RWPE1 (cell line): ENCODE data around the gene GPX2.

Experiments
- CTCF ChIA-PET: fragments of 350-600 bp; sonication (Branson Sonifier 250); formaldehyde crosslinking; extraction: SDS; loops from one replicate; lab custom pipeline; 2021; lab: Yijun Ruan, JAX
- POLR2A ChIA-PET: fragments of 400-600 bp; formaldehyde crosslinking; extraction: SDS; loops from one replicate; lab custom pipeline; 2020; ENCODE audit warnings: antibody characterized with exemption; ENCODE audit not compliant: low non-redundant PET; lab: Yijun Ruan, JAX
- DNase-seq: peaks from one replicate; pipeline ENCODE4 v3.0.0; 2012; ENCODE audit warnings: low spot score
- H3K27ac ChIP-seq: fragments of 450-650 bp; 2 replicates; pipeline ENCODE4 v1.5.1; 2017
- TF ChIP-seq, protein P1 (sequence below): fragments of 450-650 bp; conservative IDR thresholded peaks from 2 replicates; pipeline ENCODE4 v1.5.1; 2017; ENCODE audit warnings: low read depth, mild to moderate bottlenecking

Gene GPX2

DNA sequence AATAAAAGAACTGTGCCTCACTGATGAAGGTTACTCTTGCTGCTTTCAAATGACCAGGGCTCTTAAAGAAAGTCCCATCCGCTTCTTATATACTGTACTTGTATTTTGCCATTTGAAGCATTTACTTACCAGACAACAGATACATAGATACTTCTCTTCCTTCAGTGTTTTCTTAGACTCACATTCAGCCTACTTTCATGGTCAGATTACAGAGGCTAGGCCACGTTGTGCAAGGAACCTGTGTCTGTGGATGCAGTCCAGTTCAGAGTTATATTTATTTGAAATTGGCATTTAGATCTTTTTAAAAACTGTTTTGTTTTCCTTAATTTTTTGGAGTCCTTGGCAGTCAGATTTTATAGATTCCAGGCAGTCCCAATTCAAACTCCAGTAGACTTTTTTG lies 22.1 kb downstream of the GPX2 start:
- TF ChIP-seq, protein P1, sequence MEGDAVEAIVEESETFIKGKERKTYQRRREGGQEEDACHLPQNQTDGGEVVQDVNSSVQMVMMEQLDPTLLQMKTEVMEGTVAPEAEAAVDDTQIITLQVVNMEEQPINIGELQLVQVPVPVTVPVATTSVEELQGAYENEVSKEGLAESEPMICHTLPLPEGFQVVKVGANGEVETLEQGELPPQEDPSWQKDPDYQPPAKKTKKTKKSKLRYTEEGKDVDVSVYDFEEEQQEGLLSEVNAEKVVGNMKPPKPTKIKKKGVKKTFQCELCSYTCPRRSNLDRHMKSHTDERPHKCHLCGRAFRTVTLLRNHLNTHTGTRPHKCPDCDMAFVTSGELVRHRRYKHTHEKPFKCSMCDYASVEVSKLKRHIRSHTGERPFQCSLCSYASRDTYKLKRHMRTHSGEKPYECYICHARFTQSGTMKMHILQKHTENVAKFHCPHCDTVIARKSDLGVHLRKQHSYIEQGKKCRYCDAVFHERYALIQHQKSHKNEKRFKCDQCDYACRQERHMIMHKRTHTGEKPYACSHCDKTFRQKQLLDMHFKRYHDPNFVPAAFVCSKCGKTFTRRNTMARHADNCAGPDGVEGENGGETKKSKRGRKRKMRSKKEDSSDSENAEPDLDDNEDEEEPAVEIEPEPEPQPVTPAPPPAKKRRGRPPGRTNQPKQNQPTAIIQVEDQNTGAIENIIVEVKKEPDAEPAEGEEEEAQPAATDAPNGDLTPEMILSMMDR = no peak
- ChIA-PET CTCF (interaction anchor here (1.0 kb wide), 1 partner anchor 10 kb away, joined by 3 read pairs; no protein-coding TSS in a partner anchor), POLR2A (no interaction called here)
- no peak overlapping the region for H3K27ac ChIP-seq
- no peak for DNase-seq

DNA sequence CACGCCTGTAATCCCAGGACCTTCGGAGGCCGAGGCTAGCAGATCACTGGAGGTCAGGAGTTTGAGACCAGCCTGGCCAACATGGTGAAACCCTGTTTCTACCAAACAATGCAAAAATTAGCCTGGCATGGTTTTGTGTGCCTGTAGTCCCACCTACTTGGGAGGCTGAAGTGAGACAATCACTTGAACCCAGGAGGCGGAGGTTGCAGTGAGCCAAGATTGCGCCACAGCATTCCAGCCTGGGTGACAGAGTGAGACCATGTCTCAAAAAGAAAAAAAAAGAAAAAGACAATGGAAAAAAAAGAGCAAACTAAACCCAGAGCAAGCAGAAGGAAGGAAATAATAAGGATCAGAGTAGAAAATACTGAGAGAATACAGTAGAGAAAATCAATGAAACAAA lies 22.9 kb downstream of the GPX2 start:
- TF ChIP-seq, protein P1 = no peak
- H3K27ac ChIP-seq = no peak overlapping the region
- ChIA-PET POLR2A (no interaction called here), CTCF (interaction anchor here (1.0 kb wide), 1 partner anchor 9 kb away, joined by 3 read pairs; no protein-coding TSS in a partner anchor)
- no peak for DNase-seq

DNA sequence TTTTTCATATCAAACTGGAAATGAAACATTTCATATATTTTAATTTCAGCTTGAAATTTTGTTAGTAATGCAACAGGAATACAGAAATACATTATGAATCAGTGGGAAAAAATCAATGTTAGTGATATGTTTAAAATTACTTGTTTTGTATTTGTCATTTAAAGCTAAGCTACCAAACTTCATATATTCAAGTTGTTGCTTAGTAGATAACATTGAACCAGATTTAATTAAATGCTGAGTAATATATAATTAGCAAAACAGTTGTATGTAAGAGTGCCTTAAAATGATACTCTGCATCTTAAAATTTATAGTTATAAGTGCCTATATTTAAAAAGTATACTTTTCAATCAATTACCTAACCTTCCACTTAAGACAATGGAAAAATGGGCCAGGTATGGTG lies 23.3 kb downstream of the GPX2 start:
- CTCF ChIA-PET = interaction anchor here (0.7 to 1.0 kb wide), 2 partner anchors 8 to 187 kb away, joined by 3 read pairs; no protein-coding TSS in a partner anchor
- H3K27ac ChIP-seq = no peak overlapping the region
- POLR2A ChIA-PET = interaction anchor here (0.6 kb wide), 1 partner anchor 601 kb away, joined by 4 read pairs; no protein-coding TSS in a partner anchor
- DNase-seq = no peak
- TF ChIP-seq, protein P1 = no peak

DNA sequence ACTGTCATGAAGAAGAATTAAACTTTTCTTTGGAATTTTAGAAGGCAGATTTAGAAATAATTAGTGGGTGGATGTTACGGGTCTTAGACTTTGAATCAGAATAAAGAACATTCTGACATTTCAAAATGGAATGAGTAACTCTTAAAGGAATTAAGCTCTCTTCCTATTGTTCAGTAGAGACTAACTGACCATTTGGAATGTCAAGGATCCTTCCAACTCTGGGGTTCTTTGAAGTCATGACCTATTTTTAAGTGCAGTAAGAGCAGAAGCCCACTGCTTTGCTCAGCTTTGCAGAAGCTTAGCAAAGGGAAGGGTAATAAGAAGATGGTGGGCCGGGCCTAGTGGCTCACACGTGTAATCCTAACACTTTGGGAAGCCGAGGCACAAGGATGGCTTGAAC lies 24.3 kb downstream of the GPX2 start:
- H3K27ac ChIP-seq = no peak overlapping the region
- POLR2A ChIA-PET = no interaction called here
- TF ChIP-seq, protein P1 = no peak
- CTCF ChIA-PET = no interaction called here
- DNase-seq = no peak

DNA sequence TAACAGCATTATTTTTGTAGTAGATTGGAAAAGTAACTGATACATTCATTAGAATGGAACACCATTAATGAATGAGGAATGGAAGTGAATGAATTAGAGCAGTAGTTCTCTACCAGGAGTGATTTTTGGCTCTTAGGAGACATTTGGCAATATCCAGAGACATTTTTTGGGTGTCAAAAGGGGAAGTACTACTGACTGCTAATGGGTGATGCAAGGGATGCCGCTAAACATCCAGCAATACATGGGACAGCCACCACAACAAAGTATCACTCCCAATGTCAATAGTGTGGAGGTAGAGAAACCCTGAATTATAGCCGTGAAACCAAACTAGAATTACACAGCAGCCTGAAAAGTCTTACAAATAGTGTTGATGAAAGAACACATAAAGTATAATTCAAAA lies 26.7 kb downstream of the GPX2 start:
- ChIA-PET CTCF (interaction anchor here (0.5 kb wide), 1 partner anchor 56 kb away, joined by 3 read pairs; no protein-coding TSS in a partner anchor), POLR2A (no interaction called here)
- no peak for DNase-seq

DNA sequence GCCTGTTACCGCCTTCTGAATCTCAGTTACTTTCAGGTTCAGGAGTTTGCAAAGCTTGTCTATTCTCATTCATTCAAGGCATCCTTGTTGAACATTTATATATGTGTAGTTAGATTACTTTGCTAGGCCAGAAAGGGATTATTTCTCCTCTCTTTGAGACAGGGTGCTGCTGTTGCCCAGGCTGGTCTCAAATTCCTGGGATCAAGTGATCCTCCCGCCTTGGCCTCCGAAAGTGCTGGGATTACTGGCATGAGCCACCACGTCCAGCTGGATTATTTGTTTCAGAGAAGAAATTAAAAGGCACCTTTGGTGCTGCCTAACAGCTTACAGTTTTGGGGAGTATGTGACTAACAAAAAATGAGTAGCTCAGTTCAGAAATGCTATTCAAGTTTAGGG lies 27.5 kb downstream of the GPX2 start:
- ChIA-PET CTCF (interaction anchor here (0.6 to 0.7 kb wide), 2 partner anchors 55 to 481 kb away, joined by 3 read pairs; no protein-coding TSS in a partner anchor), POLR2A (interaction anchor here (1.1 kb wide), 1 partner anchor 9 kb away, joined by 9 read pairs; no protein-coding TSS in a partner anchor)
- no peak for DNase-seq
- TF ChIP-seq, protein P1 = no peak
- peak overlapping the region; percentile 82 for H3K27ac ChIP-seq

More for the DNA sequence above, 26.7 kb downstream of the GPX2 start:
- no peak overlapping the region for H3K27ac ChIP-seq
- TF ChIP-seq, protein P1 = no peak
